Measurements from ENCODE around the gene ITIH2.

DNA sequence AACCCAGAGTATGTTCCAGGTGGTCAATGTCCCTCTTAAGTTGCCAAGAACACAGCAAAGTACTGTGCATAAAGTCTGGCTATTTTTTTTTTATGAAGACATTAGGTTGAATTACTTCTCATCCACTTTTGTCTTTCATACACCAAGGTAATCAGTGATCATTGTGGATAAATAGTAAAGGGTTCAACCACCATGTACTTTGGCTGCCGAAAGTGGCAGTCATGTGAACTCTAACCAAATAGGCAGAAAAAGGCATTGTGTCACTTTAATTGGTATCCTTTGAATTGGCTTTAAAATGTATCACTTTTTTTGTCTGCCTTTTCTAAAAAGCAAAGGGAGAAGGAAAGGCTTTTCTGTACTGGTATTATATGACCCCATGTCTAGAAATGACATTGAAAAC, 7.3 kb downstream of the ITIH2 start:
- no peak for TF ChIP-seq EGR1 (IDR thresholded peaks at IDR 0.05; ENCODE audit: low read depth in 2 of 2)
- TF ChIP-seq, protein P1, sequence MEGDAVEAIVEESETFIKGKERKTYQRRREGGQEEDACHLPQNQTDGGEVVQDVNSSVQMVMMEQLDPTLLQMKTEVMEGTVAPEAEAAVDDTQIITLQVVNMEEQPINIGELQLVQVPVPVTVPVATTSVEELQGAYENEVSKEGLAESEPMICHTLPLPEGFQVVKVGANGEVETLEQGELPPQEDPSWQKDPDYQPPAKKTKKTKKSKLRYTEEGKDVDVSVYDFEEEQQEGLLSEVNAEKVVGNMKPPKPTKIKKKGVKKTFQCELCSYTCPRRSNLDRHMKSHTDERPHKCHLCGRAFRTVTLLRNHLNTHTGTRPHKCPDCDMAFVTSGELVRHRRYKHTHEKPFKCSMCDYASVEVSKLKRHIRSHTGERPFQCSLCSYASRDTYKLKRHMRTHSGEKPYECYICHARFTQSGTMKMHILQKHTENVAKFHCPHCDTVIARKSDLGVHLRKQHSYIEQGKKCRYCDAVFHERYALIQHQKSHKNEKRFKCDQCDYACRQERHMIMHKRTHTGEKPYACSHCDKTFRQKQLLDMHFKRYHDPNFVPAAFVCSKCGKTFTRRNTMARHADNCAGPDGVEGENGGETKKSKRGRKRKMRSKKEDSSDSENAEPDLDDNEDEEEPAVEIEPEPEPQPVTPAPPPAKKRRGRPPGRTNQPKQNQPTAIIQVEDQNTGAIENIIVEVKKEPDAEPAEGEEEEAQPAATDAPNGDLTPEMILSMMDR (IDR thresholded peaks at IDR 0.05; ENCODE audit: low read depth, low read length, missing input control) = no peak
- peak; percentile 51 for TF ChIP-seq YY1 (IDR thresholded peaks at IDR 0.05)
- peak in 1 of 2 donors; percentile 18 for TF ChIP-seq JUND (IDR thresholded peaks at IDR 0.05)
- TF ChIP-seq, protein P2, sequence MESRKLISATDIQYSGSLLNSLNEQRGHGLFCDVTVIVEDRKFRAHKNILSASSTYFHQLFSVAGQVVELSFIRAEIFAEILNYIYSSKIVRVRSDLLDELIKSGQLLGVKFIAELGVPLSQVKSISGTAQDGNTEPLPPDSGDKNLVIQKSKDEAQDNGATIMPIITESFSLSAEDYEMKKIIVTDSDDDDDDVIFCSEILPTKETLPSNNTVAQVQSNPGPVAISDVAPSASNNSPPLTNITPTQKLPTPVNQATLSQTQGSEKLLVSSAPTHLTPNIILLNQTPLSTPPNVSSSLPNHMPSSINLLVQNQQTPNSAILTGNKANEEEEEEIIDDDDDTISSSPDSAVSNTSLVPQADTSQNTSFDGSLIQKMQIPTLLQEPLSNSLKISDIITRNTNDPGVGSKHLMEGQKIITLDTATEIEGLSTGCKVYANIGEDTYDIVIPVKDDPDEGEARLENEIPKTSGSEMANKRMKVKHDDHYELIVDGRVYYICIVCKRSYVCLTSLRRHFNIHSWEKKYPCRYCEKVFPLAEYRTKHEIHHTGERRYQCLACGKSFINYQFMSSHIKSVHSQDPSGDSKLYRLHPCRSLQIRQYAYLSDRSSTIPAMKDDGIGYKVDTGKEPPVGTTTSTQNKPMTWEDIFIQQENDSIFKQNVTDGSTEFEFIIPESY (IDR thresholded peaks at IDR 0.05) = peak; percentile 30
- TF ChIP-seq, protein P3, sequence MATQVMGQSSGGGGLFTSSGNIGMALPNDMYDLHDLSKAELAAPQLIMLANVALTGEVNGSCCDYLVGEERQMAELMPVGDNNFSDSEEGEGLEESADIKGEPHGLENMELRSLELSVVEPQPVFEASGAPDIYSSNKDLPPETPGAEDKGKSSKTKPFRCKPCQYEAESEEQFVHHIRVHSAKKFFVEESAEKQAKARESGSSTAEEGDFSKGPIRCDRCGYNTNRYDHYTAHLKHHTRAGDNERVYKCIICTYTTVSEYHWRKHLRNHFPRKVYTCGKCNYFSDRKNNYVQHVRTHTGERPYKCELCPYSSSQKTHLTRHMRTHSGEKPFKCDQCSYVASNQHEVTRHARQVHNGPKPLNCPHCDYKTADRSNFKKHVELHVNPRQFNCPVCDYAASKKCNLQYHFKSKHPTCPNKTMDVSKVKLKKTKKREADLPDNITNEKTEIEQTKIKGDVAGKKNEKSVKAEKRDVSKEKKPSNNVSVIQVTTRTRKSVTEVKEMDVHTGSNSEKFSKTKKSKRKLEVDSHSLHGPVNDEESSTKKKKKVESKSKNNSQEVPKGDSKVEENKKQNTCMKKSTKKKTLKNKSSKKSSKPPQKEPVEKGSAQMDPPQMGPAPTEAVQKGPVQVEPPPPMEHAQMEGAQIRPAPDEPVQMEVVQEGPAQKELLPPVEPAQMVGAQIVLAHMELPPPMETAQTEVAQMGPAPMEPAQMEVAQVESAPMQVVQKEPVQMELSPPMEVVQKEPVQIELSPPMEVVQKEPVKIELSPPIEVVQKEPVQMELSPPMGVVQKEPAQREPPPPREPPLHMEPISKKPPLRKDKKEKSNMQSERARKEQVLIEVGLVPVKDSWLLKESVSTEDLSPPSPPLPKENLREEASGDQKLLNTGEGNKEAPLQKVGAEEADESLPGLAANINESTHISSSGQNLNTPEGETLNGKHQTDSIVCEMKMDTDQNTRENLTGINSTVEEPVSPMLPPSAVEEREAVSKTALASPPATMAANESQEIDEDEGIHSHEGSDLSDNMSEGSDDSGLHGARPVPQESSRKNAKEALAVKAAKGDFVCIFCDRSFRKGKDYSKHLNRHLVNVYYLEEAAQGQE (IDR thresholded peaks at IDR 0.05) = no peak
- TF ChIP-seq RXRA (IDR thresholded peaks at IDR 0.05) = peak in 1 of 2 donors; percentile 69
- TF ChIP-seq, protein P4, sequence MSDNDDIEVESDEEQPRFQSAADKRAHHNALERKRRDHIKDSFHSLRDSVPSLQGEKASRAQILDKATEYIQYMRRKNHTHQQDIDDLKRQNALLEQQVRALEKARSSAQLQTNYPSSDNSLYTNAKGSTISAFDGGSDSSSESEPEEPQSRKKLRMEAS (IDR thresholded peaks at IDR 0.05) = peak; percentile 21
- TF ChIP-seq HNF4G (IDR thresholded peaks at IDR 0.05) = no peak
- TF ChIP-seq TAF1 (conservative IDR thresholded peaks at IDR 0.05) = no peak
- TF ChIP-seq GABPA (IDR thresholded peaks at IDR 0.05 in 1 of 2, conservative IDR thresholded peaks at IDR 0.05 in 1 of 2) = no peak

All from liver (tissue), 3 donors.